Spleen (tissue), 11 donors: ENCODE data around the gene IL25. TPM values are rescaled to one million over a fixed set of nuclear protein-coding genes. Genes with fewer than 3 reads are reported as not detected.

Experiments used
- DNase-seq: peaks from one replicate; pipeline ENCODE4 v3.0.0-alpha.2; 2020
- H3K27ac ChIP-seq, 8 donors: fragments of 200-600 bp; sonication (generic) in 7 of 8; 1 replicate in 4 of 8; 2 replicates in 4 of 8; pipeline versions ENCODE4 v1.5.0 to v1.8.0; 2016 to 2021; ENCODE audit warnings: inconsistent platforms in 4 of 8, mild to moderate bottlenecking in 4 of 8, moderate library complexity in 1 of 8
- H3K27me3 ChIP-seq, 7 donors: fragments of 200-600 bp; sonication (generic) in 6 of 7; replicated peaks in 1 of 7; 1 replicate in 4 of 7; 2 replicates in 3 of 7; pipeline versions ENCODE4 v1.5.0 to v1.8.0; 2016 to 2021; ENCODE audit warnings: inconsistent platforms in 3 of 7, mild to moderate bottlenecking in 1 of 7
- H3K36me3 ChIP-seq, 6 donors: fragments of 200-600 bp; sonication (generic) in 5 of 6; 1 replicate in 4 of 6; 2 replicates in 2 of 6; pipeline versions ENCODE4 v1.5.0 to v1.8.0; 2016 to 2021; ENCODE audit warnings: inconsistent platforms in 2 of 6
- H3K4me1 ChIP-seq, 6 donors: fragments of 200-600 bp; sonication (generic) in 5 of 6; 1 replicate in 3 of 6; 2 replicates in 3 of 6; pipeline versions ENCODE4 v1.5.0 to v1.8.0; 2016 to 2021; ENCODE audit warnings: inconsistent platforms in 3 of 6
- H3K4me3 ChIP-seq, 8 donors: fragments of 200-600 bp; sonication (generic) in 7 of 8; 1 replicate in 4 of 8; 2 replicates in 4 of 8; pipeline versions ENCODE4 v1.5.0 to v1.8.0; 2016 to 2021; ENCODE audit warnings: inconsistent platforms in 4 of 8, mild to moderate bottlenecking in 4 of 8, moderate library complexity in 2 of 8
- H3K9me3 ChIP-seq, 8 donors: fragments of 200-600 bp; sonication (generic) in 7 of 8; 1 replicate in 4 of 8; 2 replicates in 4 of 8; pipeline versions ENCODE4 v1.5.0 to v1.8.0; 2016 to 2021; ENCODE audit warnings: inconsistent platforms in 4 of 8
- CTCF ChIP-seq, 11 experiments: fragments of 200-600 bp in 7 of 11; fragments of 450-650 bp in 4 of 11; sonication (generic) in 4 of 11; IDR thresholded peaks in 8 of 11; conservative IDR thresholded peaks in 3 of 11; 1 replicate in 7 of 11; 2 replicates in 4 of 11; pipeline versions ENCODE4 v1.4.0 to v1.8.0; 2016 to 2021; ENCODE audit warnings: antibody characterized with exemption in 11 of 11, inconsistent platforms in 4 of 11, mild to moderate bottlenecking in 1 of 11
- POLR2A ChIP-seq, 3 donors: fragments of 450-650 bp; IDR thresholded peaks; one replicate each; pipeline ENCODE4 v1.5.1; 2017; ENCODE audit warnings: antibody characterized with exemption in 3 of 3, mild to moderate bottlenecking in 1 of 3
- POLR2AphosphoS5 ChIP-seq, 3 donors: sonication (generic); formaldehyde crosslinking; IDR thresholded peaks; one replicate each; pipeline ENCODE4 v1.5.1; 2017; ENCODE audit warnings: antibody characterized with exemption in 3 of 3
- WGBS, 5 donors: extraction: QIAGEN DNeasy Blood & Tissue Kit in 3 of 5; methylation state at CpG; one replicate each; pipeline versions ENCODE4 v1.1.5 to v1.1.7; 2013 to 2018; 5-methylcytosine and 5-hydroxymethylcytosine counted together
- intact Hi-C: fragments of 100-400 bp; cut with DNase I; formaldehyde crosslinking; loops from one replicate; pipeline ENCODE4 v1.15.0; 2023; ENCODE audit warnings: low total_unique reads
- polyA plus RNA-seq, 3 donors: library from polyadenylated mRNA; stranded (reverse); fragments of 200-250 nt; gene quantifications; one replicate each; pipeline ENCODE4 v1.2.1, GENCODE V29; 2013
- total RNA-seq, 7 donors: library from RNA; depleted of rRNA in 3 of 7; stranded (reverse); fragments of >200 nt in 3 of 7; fragmentation: NEBNext Ultra II Directional in 4 of 7; extraction: Animal tissue kit (Norgen Biotek cat#: 25700) in 4 of 7; gene quantifications; one replicate each; pipeline versions ENCODE4 v1.1.0 to v1.2.1, GENCODE V29; 2016 to 2021
- donor health status: healthy with polysubstance abuse.
- donor health status: DM: no; HTN: no; CAD: no; lungs with moderate emphysema.
- donor health status: DM: no; HTN: no; CAD: no.
- donor health status: Bipolar disorder and iron deficiency.
- donor health status: healthy.
- donor health status: DM: no; HTN: no; CAD: no.
- donor health status: DM: yes; HTN: yes; CAD: no.

Gene IL25
- total and polyA plus RNA-seq, 10 donors = not detected

GRCh38 chr14:23360496-23360895, 12.1 kb upstream of the IL25 start:
- intact Hi-C loops = no loop called here
- Histone ChIP-seq H3K36me3 (peaks cover 0 to 12% (median 0%) of the 10 kb centered on the region in 6 donors), H3K27ac (no peak overlapping the region), H3K27me3 (peaks cover 0 to 65% (median 17%) of the 10 kb centered on the region in 7 donors), H3K4me3 (no peak overlapping the region), H3K9me3 (no peaks in the 10 kb centered on the region), H3K4me1 (peaks cover 0 to 8% (median 6%) of the 10 kb centered on the region in 6 donors)
- TF ChIP-seq POLR2AphosphoS5 (IDR thresholded peaks at IDR 0.05) = no peak
- no peak for TF ChIP-seq CTCF (IDR thresholded peaks at IDR 0.05 in 8 of 11, conservative IDR thresholded peaks at IDR 0.05 in 3 of 11)
- TF ChIP-seq POLR2A (IDR thresholded peaks at IDR 0.05) = no peak
- 75 to 84% (median 78%) methylated on average over 8 to 11 of the region's 11 CpGs for WGBS, 5 donors
- DNase-seq = peak; percentile 64

- H3K4me3 ChIP-seq = no peak overlapping the region
- H3K27ac ChIP-seq = no peak overlapping the region
- H3K4me1 ChIP-seq = peaks cover 0 to 16% (median 11%) of the 10 kb centered on the region in 6 donors
- no peaks in the 10 kb centered on the region for H3K9me3 ChIP-seq
- intact Hi-C loops = no loop called here
- H3K27me3 ChIP-seq = peaks cover 0 to 65% (median 24%) of the 10 kb centered on the region in 7 donors
- TF ChIP-seq CTCF (IDR thresholded peaks at IDR 0.05 in 8 of 11, conservative IDR thresholded peaks at IDR 0.05 in 3 of 11) (no peak), POLR2A (IDR thresholded peaks at IDR 0.05) (no peak), POLR2AphosphoS5 (IDR thresholded peaks at IDR 0.05) (no peak)
- DNase-seq = no peak
- H3K36me3 ChIP-seq = peaks cover 0 to 12% (median 0%) of the 10 kb centered on the region in 6 donors
Observed at GRCh38 chr14:23361320-23361719, 11.3 kb upstream of the IL25 start.

GRCh38 chr14:23361763-23362162, 10.8 kb upstream of the IL25 start:
- intact Hi-C loops = no loop called here
- H3K4me3 ChIP-seq = no peak overlapping the region
- H3K27me3 ChIP-seq = peaks cover 0 to 65% (median 26%) of the 10 kb centered on the region in 7 donors
- H3K4me1 ChIP-seq = peaks cover 0 to 16% (median 11%) of the 10 kb centered on the region in 6 donors
- 75 to 88% (median 84%) methylated on average over 6 of the region's 6 CpGs for WGBS, 5 donors
- TF ChIP-seq POLR2AphosphoS5 (IDR thresholded peaks at IDR 0.05) = no peak
- H3K27ac ChIP-seq = no peak overlapping the region
- H3K36me3 ChIP-seq = peaks cover 0 to 10% (median 0%) of the 10 kb centered on the region in 6 donors
- DNase-seq = no peak
- no peaks in the 10 kb centered on the region for H3K9me3 ChIP-seq

- WGBS, 5 donors = 59 to 77% (median 76%) methylated on average over 3 of the region's 3 CpGs
- Histone ChIP-seq H3K27me3 (peaks cover 0 to 65% (median 26%) of the 10 kb centered on the region in 7 donors), H3K36me3 (peaks cover 0 to 5% (median 0%) of the 10 kb centered on the region in 6 donors), H3K4me1 (peaks cover 0 to 16% (median 11%) of the 10 kb centered on the region in 6 donors), H3K9me3 (no peaks in the 10 kb centered on the region), H3K4me3 (no peak overlapping the region), H3K27ac (no peak overlapping the region)
- DNase-seq = peak; percentile 8
- TF ChIP-seq POLR2A (IDR thresholded peaks at IDR 0.05) = no peak
- TF ChIP-seq POLR2AphosphoS5 (IDR thresholded peaks at IDR 0.05) = no peak
- TF ChIP-seq CTCF (IDR thresholded peaks at IDR 0.05 in 8 of 11, conservative IDR thresholded peaks at IDR 0.05 in 3 of 11) = no peak
- intact Hi-C loops = no loop called here
Observed at GRCh38 chr14:23362200-23362599, 10.4 kb upstream of the IL25 start.
